Upper lobe of left lung (tissue), 6 donors: Measurements from ENCODE around the gene TOMT. TPM values are rescaled to one million over a fixed set of nuclear protein-coding genes. Genes with fewer than 3 reads are reported as not detected.
A peak's percentile ranks its signal among the peaks of the same experiment; 100 is the strongest.

Source experiments
- ATAC-seq, 2 donors: fragments of 200-7000 bp; cut with Tn5 transposase; one replicate each; pipeline ENCODE4 v1.9.1; 2022; ENCODE audit warnings: mild to moderate bottlenecking in 2 of 2, moderate library complexity in 2 of 2; ENCODE audit not compliant: low FRiP score in 2 of 2
- DNase-seq, 2 donors: peaks; one replicate each; pipeline ENCODE4 v3.0.0-alpha.2; 2019 to 2020
- H3K27ac ChIP-seq, 4 donors: fragments of 200-600 bp; sonication (generic); one replicate each; pipeline ENCODE4 v1.5.1; 2016 to 2019
- H3K27me3 ChIP-seq, 4 donors: fragments of 200-600 bp; sonication (generic); one replicate each; pipeline ENCODE4 v1.5.1; 2017 to 2019
- H3K36me3 ChIP-seq, 4 donors: fragments of 200-600 bp; sonication (generic); one replicate each; pipeline ENCODE4 v1.5.1; 2016 to 2019
- H3K4me1 ChIP-seq, 4 donors: fragments of 200-600 bp; sonication (generic); one replicate each; pipeline ENCODE4 v1.5.1; 2018 to 2019
- H3K4me3 ChIP-seq, 4 donors: fragments of 200-600 bp; sonication (generic); one replicate each; pipeline ENCODE4 v1.5.1; 2017 to 2019; ENCODE audit warnings: mild to moderate bottlenecking in 2 of 4, moderate library complexity in 1 of 4
- H3K9me3 ChIP-seq, 4 donors: fragments of 200-600 bp; sonication (generic); one replicate each; pipeline ENCODE4 v1.5.1; 2018 to 2019
- CTCF ChIP-seq, 6 experiments: fragments of 450-650 bp in 4 of 6; fragments of 200-600 bp in 2 of 6; sonication (generic) in 2 of 6; IDR thresholded peaks; one replicate each; pipeline ENCODE4 v1.5.1; 2016 to 2019; ENCODE audit warnings: antibody characterized with exemption in 6 of 6
- EP300 ChIP-seq, 4 donors: sonication (generic); formaldehyde crosslinking; IDR thresholded peaks; one replicate each; pipeline ENCODE4 v1.5.1; 2017; ENCODE audit warnings: antibody characterized with exemption in 4 of 4, control low read depth in 2 of 4
- POLR2A ChIP-seq, 4 donors: fragments of 450-650 bp; IDR thresholded peaks; one replicate each; pipeline ENCODE4 v1.5.1; 2016 to 2017; ENCODE audit warnings: antibody characterized with exemption in 4 of 4, mild to moderate bottlenecking in 2 of 4
- POLR2AphosphoS5 ChIP-seq, 2 donors: sonication (generic); formaldehyde crosslinking; IDR thresholded peaks; one replicate each; pipeline ENCODE4 v1.5.1; 2017; ENCODE audit warnings: antibody characterized with exemption in 2 of 2
- WGBS, 2 donors: methylation state at CpG; one replicate each; pipeline ENCODE4 v1.1.5; 2017 to 2018; 5-methylcytosine and 5-hydroxymethylcytosine counted together
- total RNA-seq, 6 donors: library from RNA; depleted of rRNA in 4 of 6; stranded (reverse); fragments of >200 nt in 4 of 6; gene quantifications; one replicate each; pipeline versions ENCODE4 v1.1.0 to v1.2.1, GENCODE V29; 2016 to 2021
- donor health status: DM: no; HTN: no; CAD: no; lungs with moderate emphysema.
- donor health status: DM: no; HTN: yes; CAD: no; lungs with severe emphysema.

Gene TOMT
- total RNA-seq, 6 donors from 2014 or later: 0.30 TPM; not detected in 5

DNA sequence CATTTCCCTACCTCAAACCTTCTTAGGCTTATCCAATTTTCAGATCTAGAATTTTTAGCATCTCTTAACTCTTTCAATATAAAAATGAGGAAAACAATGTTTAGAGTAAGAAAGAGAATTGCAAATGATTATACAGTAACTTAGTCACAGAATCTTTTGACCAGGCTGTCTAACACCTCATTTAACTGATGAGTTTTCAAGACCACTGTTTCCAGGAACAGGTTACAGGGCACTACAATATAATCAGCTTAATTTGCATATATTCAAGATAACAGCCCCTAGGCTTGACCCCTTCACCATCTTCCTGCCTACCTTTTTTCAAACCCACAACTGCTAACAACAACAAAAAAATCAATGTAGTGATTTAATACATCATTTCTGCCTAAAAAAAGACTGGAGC lies 38.0 kb upstream of the TOMT start:
- ATAC-seq (no peak), DNase-seq (no peak)
- no peaks in the 10 kb centered on the region for H3K9me3 ChIP-seq
- peaks cover 50 to 59% (median 53%) of the 10 kb centered on the region in 4 donors for H3K4me1 ChIP-seq
- H3K27ac ChIP-seq: peak overlapping the region in 3 of 4 donors; percentile 1 to 86 (median 31)
- H3K4me3 ChIP-seq: no peak overlapping the region
- peaks cover 0 to 10% (median 0%) of the 10 kb centered on the region in 4 donors for H3K36me3 ChIP-seq
- TF ChIP-seq CTCF (IDR thresholded peaks at IDR 0.05) (no peak), POLR2A (IDR thresholded peaks at IDR 0.05) (no peak), POLR2AphosphoS5 (IDR thresholded peaks at IDR 0.05) (no peak), EP300 (IDR thresholded peaks at IDR 0.05) (no peak)
- no peaks in the 10 kb centered on the region for H3K27me3 ChIP-seq

- peaks cover 0 to 8% (median 0%) of the 10 kb centered on the region in 4 donors for H3K36me3 ChIP-seq
- peaks cover 50 to 59% (median 54%) of the 10 kb centered on the region in 4 donors for H3K4me1 ChIP-seq
- DNase-seq (no peak), ATAC-seq (peak; percentile 44 to 63)
- H3K4me3 ChIP-seq: peak overlapping the region in 1 of 4 donors; percentile 3
- peak overlapping the region; percentile 84 to 87 (median 86) for H3K27ac ChIP-seq
- TF ChIP-seq POLR2A (IDR thresholded peaks at IDR 0.05): no peak
- no peak for TF ChIP-seq CTCF (IDR thresholded peaks at IDR 0.05)
- TF ChIP-seq EP300 (IDR thresholded peaks at IDR 0.05): no peak
- TF ChIP-seq POLR2AphosphoS5 (IDR thresholded peaks at IDR 0.05): no peak
- H3K9me3 ChIP-seq: no peaks in the 10 kb centered on the region
- no peaks in the 10 kb centered on the region for H3K27me3 ChIP-seq
Measured at GRCh38 chr11:72069200-72069599, 36.5 kb upstream of the TOMT start.

- WGBS, 2 donors: 0% methylated on average over 2 of the region's 2 CpGs
- DNase-seq (peak in 1 of 2 donors; percentile 94), ATAC-seq (peak; percentile 97 to 99)
- H3K4me1 ChIP-seq: peaks cover 50 to 59% (median 57%) of the 10 kb centered on the region in 4 donors
- H3K27me3 ChIP-seq: no peaks in the 10 kb centered on the region
- H3K36me3 ChIP-seq: peaks cover 0 to 4% (median 0%) of the 10 kb centered on the region in 4 donors
- peak overlapping the region; percentile 84 to 87 (median 86) for H3K27ac ChIP-seq
- TF ChIP-seq POLR2A (IDR thresholded peaks at IDR 0.05) (peak in 1 of 4 donors; percentile 66), POLR2AphosphoS5 (IDR thresholded peaks at IDR 0.05) (peak; percentile 73 to 78), EP300 (IDR thresholded peaks at IDR 0.05) (no peak)
- no peaks in the 10 kb centered on the region for H3K9me3 ChIP-seq
- peak overlapping the region in 1 of 4 donors; percentile 3 for H3K4me3 ChIP-seq
Measured at GRCh38 chr11:72069787-72070251, 35.9 kb upstream of the TOMT start.

DNA sequence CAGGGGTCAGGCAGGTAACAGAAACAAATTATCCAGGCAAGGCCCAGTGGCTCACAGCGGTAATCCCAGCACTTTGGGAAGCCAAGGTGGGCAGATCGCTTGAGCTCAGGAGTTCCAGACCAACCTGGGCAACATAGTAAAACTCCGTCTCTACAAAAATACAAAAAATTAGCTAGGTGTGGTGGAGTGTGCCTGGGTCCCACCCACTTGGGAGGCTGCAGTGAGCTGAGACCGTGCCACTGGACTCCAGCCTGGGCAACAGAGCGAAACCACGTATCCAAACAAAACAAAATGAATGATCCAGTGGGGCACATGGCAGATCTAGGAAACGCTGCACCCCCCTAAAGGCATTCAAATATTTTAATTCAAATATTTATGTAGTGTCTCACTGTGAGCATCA lies 35.2 kb upstream of the TOMT start:
- DNase-seq: no peak
- Histone ChIP-seq H3K4me3 (no peak overlapping the region), H3K27ac (peak overlapping the region; percentile 84 to 87 (median 86)), H3K27me3 (no peaks in the 10 kb centered on the region), H3K36me3 (peaks cover 0 to 4% (median 0%) of the 10 kb centered on the region in 4 donors), H3K4me1 (peaks cover 50 to 60% (median 58%) of the 10 kb centered on the region in 4 donors), H3K9me3 (no peaks in the 10 kb centered on the region)
- 91% methylated on average over 7 of the region's 7 CpGs for WGBS, 2 donors
- ATAC-seq: no peak
- TF ChIP-seq POLR2AphosphoS5 (IDR thresholded peaks at IDR 0.05) (no peak), CTCF (IDR thresholded peaks at IDR 0.05) (no peak), EP300 (IDR thresholded peaks at IDR 0.05) (no peak), POLR2A (IDR thresholded peaks at IDR 0.05) (no peak)

DNA sequence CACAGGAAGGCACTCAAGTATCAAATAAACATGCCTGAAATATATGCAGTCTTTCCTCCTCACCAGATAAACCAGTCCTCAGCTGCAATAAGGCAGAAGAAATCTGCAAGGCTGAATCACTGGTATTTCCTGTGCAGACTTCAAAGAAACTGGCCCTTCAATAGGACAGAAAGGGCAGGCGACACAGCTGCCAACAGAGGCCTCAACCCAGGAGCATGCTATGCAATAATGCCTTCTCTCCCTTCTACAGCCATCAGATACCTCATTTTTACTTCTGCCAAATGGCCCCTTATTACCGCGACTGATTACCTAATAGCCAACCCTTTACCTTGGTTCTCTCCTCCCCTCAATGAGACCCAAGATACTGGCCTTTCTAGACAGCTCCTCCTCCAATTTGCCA lies 33.4 kb upstream of the TOMT start:
- no peaks in the 10 kb centered on the region for H3K9me3 ChIP-seq
- 35 to 40% methylated on average over 3 of the region's 3 CpGs for WGBS, 2 donors
- ATAC-seq (no peak), DNase-seq (no peak)
- peak overlapping the region; percentile 5 to 84 (median 63) for H3K27ac ChIP-seq
- H3K4me3 ChIP-seq: no peak overlapping the region
- peaks cover 39 to 54% (median 49%) of the 10 kb centered on the region in 4 donors for H3K4me1 ChIP-seq
- H3K27me3 ChIP-seq: no peaks in the 10 kb centered on the region
- H3K36me3 ChIP-seq: peaks cover 0 to 10% (median 0%) of the 10 kb centered on the region in 4 donors
- TF ChIP-seq POLR2A (IDR thresholded peaks at IDR 0.05): no peak
- no peak for TF ChIP-seq CTCF (IDR thresholded peaks at IDR 0.05)
- TF ChIP-seq EP300 (IDR thresholded peaks at IDR 0.05): no peak
- TF ChIP-seq POLR2AphosphoS5 (IDR thresholded peaks at IDR 0.05): no peak
